Measurements from ENCODE around the gene LEP.
A peak's percentile ranks its signal among the peaks of the same experiment; 100 is the strongest.

LEP gene

DNA sequence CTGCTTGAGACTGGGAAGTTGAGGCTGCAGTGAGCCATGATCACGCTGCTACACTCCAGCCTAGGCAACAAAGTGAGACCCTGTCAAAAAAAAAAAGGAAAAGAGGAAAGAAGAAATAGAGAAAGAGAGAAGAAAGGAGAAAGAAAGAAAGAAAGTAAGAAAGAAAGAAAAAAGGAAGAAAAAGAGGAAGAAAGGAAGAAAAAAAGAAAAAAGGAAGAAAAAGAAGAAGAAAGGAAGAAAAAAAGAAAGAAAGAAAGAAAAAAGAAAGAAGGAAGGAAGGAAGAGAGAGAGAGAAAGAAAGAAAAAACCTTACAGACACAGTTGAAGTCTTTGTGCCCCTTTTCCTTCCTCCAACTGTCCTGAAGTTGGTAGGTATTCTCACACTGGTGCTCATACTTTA, 26.6 kb upstream of the LEP start:
- TF ChIP-seq CTCF (IDR thresholded peaks at IDR 0.05): no peak
- Histone ChIP-seq H3K4me3 (ENCODE audit: low read depth in 1 of 2, low read length in 1 of 2) (no peak overlapping the region), H3K27ac (peak overlapping the region; percentile 96), H3K4me1 (ENCODE audit: control insufficient read depth in 1 of 2, insufficient read depth in 1 of 2, low read depth in 1 of 2, low read length in 1 of 2) (peaks cover 53 to 55% of the 10 kb centered on the region in 2 experiments), H3K9me3 (no peaks in the 10 kb centered on the region), H3K36me3 (no peaks in the 10 kb centered on the region), H3K27me3 (no peaks in the 10 kb centered on the region)

GRCh38 chr7:128215281-128215680, 25.8 kb upstream of the LEP start:
- Histone ChIP-seq H3K4me3 (ENCODE audit: low read depth in 1 of 2, low read length in 1 of 2) (no peak overlapping the region), H3K36me3 (no peaks in the 10 kb centered on the region), H3K9me3 (no peaks in the 10 kb centered on the region), H3K27ac (peak overlapping the region; percentile 96), H3K4me1 (ENCODE audit: control insufficient read depth in 1 of 2, insufficient read depth in 1 of 2, low read depth in 1 of 2, low read length in 1 of 2) (peaks cover 44 to 55% of the 10 kb centered on the region in 2 experiments), H3K27me3 (no peaks in the 10 kb centered on the region)
- TF ChIP-seq CTCF (IDR thresholded peaks at IDR 0.05): no peak

GRCh38 chr7:128215739-128216138, 25.3 kb upstream of the LEP start:
- Histone ChIP-seq H3K27ac (peak overlapping the region; percentile 96), H3K4me3 (ENCODE audit: low read depth in 1 of 2, low read length in 1 of 2) (no peak overlapping the region)

GRCh38 chr7:128217030-128217805, 23.9 kb upstream of the LEP start:
- Histone ChIP-seq H3K36me3 (no peaks in the 10 kb centered on the region), H3K4me1 (ENCODE audit: control insufficient read depth in 1 of 2, insufficient read depth in 1 of 2, low read depth in 1 of 2, low read length in 1 of 2) (peaks cover 58 to 74% of the 10 kb centered on the region in 2 experiments), H3K9me3 (no peaks in the 10 kb centered on the region), H3K27me3 (no peaks in the 10 kb centered on the region), H3K27ac (peak overlapping the region; percentile 96), H3K4me3 (ENCODE audit: low read depth in 1 of 2, low read length in 1 of 2) (peak overlapping the region; percentile 9 to 34)
- peak; percentile 58 for TF ChIP-seq CTCF (IDR thresholded peaks at IDR 0.05)

More at GRCh38 chr7:128215739-128216138, 25.3 kb upstream of the LEP start:
- no peak for TF ChIP-seq CTCF (IDR thresholded peaks at IDR 0.05)
- Histone ChIP-seq H3K9me3 (no peaks in the 10 kb centered on the region), H3K4me1 (ENCODE audit: control insufficient read depth in 1 of 2, insufficient read depth in 1 of 2, low read depth in 1 of 2, low read length in 1 of 2) (peaks cover 44 to 59% of the 10 kb centered on the region in 2 experiments), H3K27me3 (no peaks in the 10 kb centered on the region), H3K36me3 (no peaks in the 10 kb centered on the region)

- Histone ChIP-seq H3K27ac (peak overlapping the region; percentile 96), H3K36me3 (no peaks in the 10 kb centered on the region), H3K4me3 (ENCODE audit: low read depth in 1 of 2, low read length in 1 of 2) (peak overlapping the region in 1 of 2 experiments; percentile 34), H3K27me3 (no peaks in the 10 kb centered on the region), H3K4me1 (ENCODE audit: control insufficient read depth in 1 of 2, insufficient read depth in 1 of 2, low read depth in 1 of 2, low read length in 1 of 2) (peaks cover 66 to 83% of the 10 kb centered on the region in 2 experiments), H3K9me3 (no peaks in the 10 kb centered on the region)
- no peak for TF ChIP-seq CTCF (IDR thresholded peaks at IDR 0.05)
These were observed 23.0 kb upstream of the LEP start for GRCh38 chr7:128217967-128218652.

Measured in neutrophil (primary cell).